HepG2 (cell line): Measurements from ENCODE around the gene EIF1. TPM values are rescaled to one million over a fixed set of nuclear protein-coding genes. Genes with fewer than 3 reads are reported as not detected.

ENCODE experiments used
- ATAC-seq: fragments of 200-7000 bp; cut with Tn5 transposase; 3 replicates; pipeline ENCODE4 v1.9.1; 2020; ENCODE audit warnings: mild to moderate bottlenecking, moderate library complexity
- BruUV-seq: library from RNA; stranded (reverse); fragments of 400-500 nt; replicated peaks from 2 replicates; lab custom pipeline; 2021; lab: Mats Ljungman, UMichigan
- CTCF ChIA-PET: fragments of 300-600 bp; formaldehyde crosslinking; extraction: SDS; loops from one replicate; lab custom pipeline; 2021; ENCODE audit warnings: low total read pairs, inconsistent platforms, low intra/inter-chr PET ratio; lab: Yijun Ruan, JAX
- POLR2A ChIA-PET: fragments of 350-600 bp; sonication (Branson Sonifier 250); formaldehyde crosslinking; loops from one replicate; lab custom pipeline; 2020; ENCODE audit warnings: antibody characterized with exemption, inconsistent platforms; lab: Yijun Ruan, JAX
- DNase-seq: peaks from one replicate; pipeline ENCODE4 v3.0.0-alpha.2; 2015; ENCODE audit warnings: low spot score
- FAIRE-seq: peaks from 3 replicates; lab custom pipeline; 2011; peaks lifted over from hg19 to GRCh38; lab: Jason Lieb, UNC
- H2AFZ ChIP-seq: one replicate; pipeline ENCODE4 v1.6.1; 2011; ENCODE audit warnings: low read length, inconsistent platforms
- H3K27ac ChIP-seq: fragments of 300-600 bp; 3 replicates; pipeline ENCODE4 v1.8.0; 2011; ENCODE audit warnings: mixed run types, mild to moderate bottlenecking, mixed read lengths, low read length, inconsistent platforms; ENCODE audit not compliant: insufficient read depth; ENCODE audit errors: extremely low read length
- H3K27me3 ChIP-seq, 2 experiments: fragments of 200-600 bp in 1 of 2; 2 replicates in 1 of 2; 3 replicates in 1 of 2; pipeline versions ENCODE4 v1.6.0 to v1.8.0; 2011; ENCODE audit warnings: low read length in 2 of 2, mild to moderate bottlenecking in 2 of 2, moderate library complexity in 2 of 2, inconsistent platforms in 1 of 2; ENCODE audit not compliant: insufficient read depth in 2 of 2, control insufficient read depth in 1 of 2
- H3K36me3 ChIP-seq, 2 experiments: fragments of 200-600 bp in 1 of 2; replicated peaks in 1 of 2; 2 replicates in 1 of 2; 3 replicates in 1 of 2; pipeline versions ENCODE4 v1.5.1 to v1.8.0; 2011; ENCODE audit warnings: low read length in 2 of 2, inconsistent platforms in 1 of 2; ENCODE audit not compliant: insufficient read depth in 2 of 2, control insufficient read depth in 1 of 2
- H3K4me1 ChIP-seq: 2 replicates; pipeline ENCODE4 v1.5.1; 2012; ENCODE audit warnings: low read length, inconsistent platforms; ENCODE audit not compliant: insufficient read depth
- H3K4me2 ChIP-seq: 2 replicates; pipeline ENCODE4 v1.6.0; 2011; ENCODE audit warnings: low read depth, low read length, inconsistent platforms
- H3K4me3 ChIP-seq, 3 experiments: fragments of 200-600 bp in 1 of 3; sonication (generic), shearing (Covaris generic) in 1 of 3; replicated peaks in 1 of 3; 2 replicates each; pipeline ENCODE4 v1.5.1; 2011 to 2016; ENCODE audit warnings: low read length in 3 of 3, inconsistent platforms in 2 of 3, low read depth in 2 of 3, mild to moderate bottlenecking in 2 of 3, control low read depth in 1 of 3, mixed read lengths in 1 of 3; ENCODE audit not compliant: insufficient read depth in 1 of 3
- H3K79me2 ChIP-seq: one replicate; pipeline ENCODE4 v1.6.1; 2011; ENCODE audit warnings: low read length, inconsistent platforms; ENCODE audit not compliant: insufficient read depth
- H3K9ac ChIP-seq: 2 replicates; pipeline ENCODE4 v1.6.0; 2011; ENCODE audit warnings: mild to moderate bottlenecking, low read depth, low read length, inconsistent platforms; ENCODE audit not compliant: insufficient read depth
- H3K9me3 ChIP-seq: 2 replicates; pipeline ENCODE4 v1.5.1; 2012; ENCODE audit warnings: mild to moderate bottlenecking, low read length
- H4K20me1 ChIP-seq: 2 replicates; pipeline ENCODE4 v1.6.0; 2011; ENCODE audit warnings: inconsistent platforms, mild to moderate bottlenecking, low read length, moderate library complexity; ENCODE audit not compliant: insufficient read depth
- ATAD3A ChIP-seq: sonication (generic); formaldehyde crosslinking; IDR thresholded peaks from 2 replicates; pipeline ENCODE4 v1.4.0; 2020; ENCODE audit warnings: missing genetic modification reagents
- HNRNPL ChIP-seq: fragments of 200-400 bp; formaldehyde crosslinking; IDR thresholded peaks from 2 replicates; pipeline ENCODE4 v1.6.1; 2017; ENCODE audit warnings: mild to moderate bottlenecking, low read depth, low read length
- NCOR1 ChIP-seq: fragments of 200-600 bp; sonication (generic); IDR thresholded peaks from 2 replicates; pipeline ENCODE4 v1.7.0; 2017; ENCODE audit warnings: antibody characterized with exemption, low read length, borderline replicate concordance
- SMC3 ChIP-seq: IDR thresholded peaks from 2 replicates; pipeline ENCODE4 v1.6.1; 2011; ENCODE audit warnings: low read length, improper control_type of control experiment
- SP4 ChIP-seq: sonication (generic); formaldehyde crosslinking; IDR thresholded peaks from 2 replicates; pipeline ENCODE4 v1.8.1; 2023; ENCODE audit warnings: mild to moderate bottlenecking, missing genetic modification reagents
- ZNF235 ChIP-seq: sonication (generic); formaldehyde crosslinking; IDR thresholded peaks from 2 replicates; pipeline ENCODE4 v1.8.1; 2023; ENCODE audit warnings: mild to moderate bottlenecking, missing genetic modification reagents, borderline replicate concordance
- ZNF432 ChIP-seq: sonication (generic); formaldehyde crosslinking; IDR thresholded peaks from 2 replicates; pipeline ENCODE4 v1.5.0; 2020; ENCODE audit warnings: missing genetic modification reagents, mild to moderate bottlenecking, borderline replicate concordance
- ZNF501 ChIP-seq: sonication (generic); formaldehyde crosslinking; IDR thresholded peaks from 2 replicates; pipeline ENCODE4 v1.5.1; 2020; ENCODE audit warnings: mild to moderate bottlenecking, moderate library complexity, missing genetic modification reagents
- ZNF746 ChIP-seq: sonication (generic); formaldehyde crosslinking; IDR thresholded peaks from 2 replicates; pipeline ENCODE4 v1.8.0; 2022; ENCODE audit warnings: mild to moderate bottlenecking, missing genetic modification reagents
- ZSCAN21 ChIP-seq: sonication (generic); formaldehyde crosslinking; IDR thresholded peaks from 2 replicates; pipeline ENCODE4 v1.8.0; 2022; ENCODE audit warnings: mild to moderate bottlenecking, missing genetic modification reagents, moderate library complexity, borderline replicate concordance
- WGBS: methylation state at CpG from one replicate; pipeline ENCODE4 v1.1.6; 2017; ENCODE audit warnings: low lambda C conversion rate; 5-methylcytosine and 5-hydroxymethylcytosine counted together
- in situ Hi-C: cut with HindIII; loops from 2 replicates; pipeline ENCODE4 v1.10.0; 2017; ENCODE audit warnings: low pct_unique_long_range_greater_than_20kb; ENCODE audit not compliant: extremely low pct_ligation_motif_present
- intact Hi-C: fragments of 100-400 bp; cut with micrococcal nuclease; formaldehyde crosslinking; loops from one replicate; pipeline ENCODE4 v1.10.0; 2022; ENCODE audit not compliant: unreplicated experiment
- polyA plus RNA-seq, 8 experiments: library from polyadenylated mRNA; depleted of rRNA in 3 of 8; stranded (reverse) in 7 of 8; unstranded in 1 of 8; fragments of >200 nt; fragmentation: Illumina TruSeq in 4 of 8; extraction: Trizol in 4 of 8; gene quantifications; 2 replicates each; pipeline versions ENCODE4 v1.2.1 to v1.2.3, GENCODE V29; 2011 to 2016; ENCODE audit warnings: low read depth in 4 of 8, missing spikeins in 1 of 8, mixed read lengths in 1 of 8; ENCODE audit not compliant: insufficient read depth in 1 of 8
- total RNA-seq, 5 experiments: library from RNA; depleted of rRNA; stranded (reverse); fragments of >200 nt; fragmentation: Illumina TruSeq; extraction: Trizol; gene quantifications; 2 replicates each; pipeline ENCODE4 v1.2.3, GENCODE V29; 2016; ENCODE audit warnings: low read depth in 1 of 5
- TF ChIP-seq, protein P1 (sequence below): sonication (generic); formaldehyde crosslinking; conservative IDR thresholded peaks from 2 replicates; pipeline ENCODE4 v1.4.0; 2020; ENCODE audit warnings: mild to moderate bottlenecking, missing genetic modification reagents, moderate library complexity
- TF ChIP-seq, protein P2 (sequence below): sonication (generic); formaldehyde crosslinking; IDR thresholded peaks from 2 replicates; pipeline ENCODE4 v1.4.0; 2020; ENCODE audit warnings: missing genetic modification reagents
- TF ChIP-seq, protein P3 (sequence below): sonication (generic); formaldehyde crosslinking; IDR thresholded peaks from 2 replicates; pipeline ENCODE4 v1.4.0; 2020; ENCODE audit warnings: missing genetic modification reagents, borderline replicate concordance

EIF1 gene
- total and polyA plus RNA-seq, 2 of the 13 experiments (the other 11 are each of a cell fraction or from before 2014, with no cell fraction given), result 147 to 517 TPM

DNA sequence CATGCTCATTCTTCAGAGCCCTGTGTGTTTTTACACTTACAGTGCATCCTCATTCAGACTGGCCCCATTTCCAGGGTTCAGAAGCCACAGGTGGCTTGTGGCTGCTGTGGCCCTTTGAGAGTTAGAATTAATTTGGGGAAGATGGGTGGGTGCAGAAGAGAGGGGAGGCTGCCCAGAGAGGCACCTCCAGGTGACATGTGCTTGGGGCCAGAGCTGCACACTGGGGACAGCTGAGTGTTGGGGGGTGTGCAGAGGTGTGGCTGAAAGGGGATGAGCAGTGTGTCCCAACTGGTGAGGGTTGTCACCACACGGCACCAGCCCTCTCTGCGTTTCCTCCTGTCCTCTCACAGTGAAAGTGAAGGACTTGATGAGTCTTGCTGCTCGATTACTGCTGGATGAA lies 6.9 kb upstream of the EIF1 start:
- in situ Hi-C loops, result no loop called here
- intact Hi-C loops, result no loop called here
- Histone ChIP-seq H3K79me2 (no peaks in the 10 kb centered on the region), H3K9ac (no peak overlapping the region)
- no peak for FAIRE-seq
- 40% methylated on average over 3 of the region's 3 CpGs for WGBS
- POLR2A ChIA-PET, result interaction anchor here (7.2 kb wide), 1 partner anchor 9 kb away, joined by 443 read pairs; the partner anchor contains the start of gene EIF1
- TF ChIP-seq ZNF746 (CRISPR knock-in tag), result no peak
- TF ChIP-seq HNRNPL, result no peak
- no peak for TF ChIP-seq ATAD3A (CRISPR knock-in tag)
- TF ChIP-seq ZNF235, result no peak
- TF ChIP-seq, protein P1, sequence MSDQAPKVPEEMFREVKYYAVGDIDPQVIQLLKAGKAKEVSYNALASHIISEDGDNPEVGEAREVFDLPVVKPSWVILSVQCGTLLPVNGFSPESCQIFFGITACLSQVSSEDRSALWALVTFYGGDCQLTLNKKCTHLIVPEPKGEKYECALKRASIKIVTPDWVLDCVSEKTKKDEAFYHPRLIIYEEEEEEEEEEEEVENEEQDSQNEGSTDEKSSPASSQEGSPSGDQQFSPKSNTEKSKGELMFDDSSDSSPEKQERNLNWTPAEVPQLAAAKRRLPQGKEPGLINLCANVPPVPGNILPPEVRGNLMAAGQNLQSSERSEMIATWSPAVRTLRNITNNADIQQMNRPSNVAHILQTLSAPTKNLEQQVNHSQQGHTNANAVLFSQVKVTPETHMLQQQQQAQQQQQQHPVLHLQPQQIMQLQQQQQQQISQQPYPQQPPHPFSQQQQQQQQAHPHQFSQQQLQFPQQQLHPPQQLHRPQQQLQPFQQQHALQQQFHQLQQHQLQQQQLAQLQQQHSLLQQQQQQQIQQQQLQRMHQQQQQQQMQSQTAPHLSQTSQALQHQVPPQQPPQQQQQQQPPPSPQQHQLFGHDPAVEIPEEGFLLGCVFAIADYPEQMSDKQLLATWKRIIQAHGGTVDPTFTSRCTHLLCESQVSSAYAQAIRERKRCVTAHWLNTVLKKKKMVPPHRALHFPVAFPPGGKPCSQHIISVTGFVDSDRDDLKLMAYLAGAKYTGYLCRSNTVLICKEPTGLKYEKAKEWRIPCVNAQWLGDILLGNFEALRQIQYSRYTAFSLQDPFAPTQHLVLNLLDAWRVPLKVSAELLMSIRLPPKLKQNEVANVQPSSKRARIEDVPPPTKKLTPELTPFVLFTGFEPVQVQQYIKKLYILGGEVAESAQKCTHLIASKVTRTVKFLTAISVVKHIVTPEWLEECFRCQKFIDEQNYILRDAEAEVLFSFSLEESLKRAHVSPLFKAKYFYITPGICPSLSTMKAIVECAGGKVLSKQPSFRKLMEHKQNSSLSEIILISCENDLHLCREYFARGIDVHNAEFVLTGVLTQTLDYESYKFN, result no peak
- TF ChIP-seq ZNF501 (CRISPR knock-in tag), result no peak
- TF ChIP-seq NCOR1, result no peak
- no peak for TF ChIP-seq ZSCAN21 (CRISPR knock-in tag)
- no peak for TF ChIP-seq ZNF432
- TF ChIP-seq, protein P2, sequence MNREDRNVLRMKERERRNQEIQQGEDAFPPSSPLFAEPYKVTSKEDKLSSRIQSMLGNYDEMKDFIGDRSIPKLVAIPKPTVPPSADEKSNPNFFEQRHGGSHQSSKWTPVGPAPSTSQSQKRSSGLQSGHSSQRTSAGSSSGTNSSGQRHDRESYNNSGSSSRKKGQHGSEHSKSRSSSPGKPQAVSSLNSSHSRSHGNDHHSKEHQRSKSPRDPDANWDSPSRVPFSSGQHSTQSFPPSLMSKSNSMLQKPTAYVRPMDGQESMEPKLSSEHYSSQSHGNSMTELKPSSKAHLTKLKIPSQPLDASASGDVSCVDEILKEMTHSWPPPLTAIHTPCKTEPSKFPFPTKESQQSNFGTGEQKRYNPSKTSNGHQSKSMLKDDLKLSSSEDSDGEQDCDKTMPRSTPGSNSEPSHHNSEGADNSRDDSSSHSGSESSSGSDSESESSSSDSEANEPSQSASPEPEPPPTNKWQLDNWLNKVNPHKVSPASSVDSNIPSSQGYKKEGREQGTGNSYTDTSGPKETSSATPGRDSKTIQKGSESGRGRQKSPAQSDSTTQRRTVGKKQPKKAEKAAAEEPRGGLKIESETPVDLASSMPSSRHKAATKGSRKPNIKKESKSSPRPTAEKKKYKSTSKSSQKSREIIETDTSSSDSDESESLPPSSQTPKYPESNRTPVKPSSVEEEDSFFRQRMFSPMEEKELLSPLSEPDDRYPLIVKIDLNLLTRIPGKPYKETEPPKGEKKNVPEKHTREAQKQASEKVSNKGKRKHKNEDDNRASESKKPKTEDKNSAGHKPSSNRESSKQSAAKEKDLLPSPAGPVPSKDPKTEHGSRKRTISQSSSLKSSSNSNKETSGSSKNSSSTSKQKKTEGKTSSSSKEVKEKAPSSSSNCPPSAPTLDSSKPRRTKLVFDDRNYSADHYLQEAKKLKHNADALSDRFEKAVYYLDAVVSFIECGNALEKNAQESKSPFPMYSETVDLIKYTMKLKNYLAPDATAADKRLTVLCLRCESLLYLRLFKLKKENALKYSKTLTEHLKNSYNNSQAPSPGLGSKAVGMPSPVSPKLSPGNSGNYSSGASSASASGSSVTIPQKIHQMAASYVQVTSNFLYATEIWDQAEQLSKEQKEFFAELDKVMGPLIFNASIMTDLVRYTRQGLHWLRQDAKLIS (CRISPR knock-in tag), result no peak
- TF ChIP-seq SP4 (CRISPR knock-in tag), result no peak
- TF ChIP-seq, protein P3, sequence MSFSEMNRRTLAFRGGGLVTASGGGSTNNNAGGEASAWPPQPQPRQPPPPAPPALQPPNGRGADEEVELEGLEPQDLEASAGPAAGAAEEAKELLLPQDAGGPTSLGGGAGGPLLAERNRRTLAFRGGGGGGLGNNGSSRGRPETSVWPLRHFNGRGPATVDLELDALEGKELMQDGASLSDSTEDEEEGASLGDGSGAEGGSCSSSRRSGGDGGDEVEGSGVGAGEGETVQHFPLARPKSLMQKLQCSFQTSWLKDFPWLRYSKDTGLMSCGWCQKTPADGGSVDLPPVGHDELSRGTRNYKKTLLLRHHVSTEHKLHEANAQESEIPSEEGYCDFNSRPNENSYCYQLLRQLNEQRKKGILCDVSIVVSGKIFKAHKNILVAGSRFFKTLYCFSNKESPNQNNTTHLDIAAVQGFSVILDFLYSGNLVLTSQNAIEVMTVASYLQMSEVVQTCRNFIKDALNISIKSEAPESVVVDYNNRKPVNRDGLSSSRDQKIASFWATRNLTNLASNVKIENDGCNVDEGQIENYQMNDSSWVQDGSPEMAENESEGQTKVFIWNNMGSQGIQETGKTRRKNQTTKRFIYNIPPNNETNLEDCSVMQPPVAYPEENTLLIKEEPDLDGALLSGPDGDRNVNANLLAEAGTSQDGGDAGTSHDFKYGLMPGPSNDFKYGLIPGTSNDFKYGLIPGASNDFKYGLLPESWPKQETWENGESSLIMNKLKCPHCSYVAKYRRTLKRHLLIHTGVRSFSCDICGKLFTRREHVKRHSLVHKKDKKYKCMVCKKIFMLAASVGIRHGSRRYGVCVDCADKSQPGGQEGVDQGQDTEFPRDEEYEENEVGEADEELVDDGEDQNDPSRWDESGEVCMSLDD (CRISPR knock-in tag), result no peak
- no peak for TF ChIP-seq SMC3
- TF ChIP-seq, all 625 proteins: peak for 0
- DNase-seq (no peak), ATAC-seq (no peak)
- H3K36me3 ChIP-seq, result no peaks in the 10 kb centered on the region
- H3K4me1 ChIP-seq, result peaks cover 27% of the 10 kb centered on the region
- no peaks in the 10 kb centered on the region for H3K9me3 ChIP-seq
- H3K4me3 ChIP-seq, result no peak overlapping the region
- no TSS peak for BruUV-seq
- no peak overlapping the region for H2AFZ ChIP-seq
- no peak overlapping the region for H3K27ac ChIP-seq
- peaks cover 2 to 8% of the 10 kb centered on the region in 2 experiments; a peak in 4 of 5 replicates for H3K27me3 ChIP-seq
- no peaks in the 10 kb centered on the region for H4K20me1 ChIP-seq
- CTCF ChIA-PET, result no interaction called here
- no peak overlapping the region for H3K4me2 ChIP-seq
